Measurements from ENCODE around the gene AOC3. TPM values are rescaled to one million over a fixed set of nuclear protein-coding genes. Genes with fewer than 3 reads are reported as not detected.
"Not testable (repeated sequence)": the region's sequence is repeated elsewhere in the genome, so short reads cannot be mapped to it uniquely, and the experiment has no call there.

The AOC3 gene
- total RNA-seq, 1 donor from 2014 or later = 160 TPM

- Histone ChIP-seq H3K9me3 (no peaks in the 10 kb centered on the region), H3K36me3 (no peaks in the 10 kb centered on the region), H3K4me3 (peak overlapping the region; percentile 52), H3K27ac (peak overlapping the region; percentile 76), H3K4me1 (peaks cover 31% of the 10 kb centered on the region), H3K27me3 (ENCODE audit: low read depth) (no peaks in the 10 kb centered on the region)
- DNase-seq = no peak
- ATAC-seq = no peak
- TF ChIP-seq, protein P1, sequence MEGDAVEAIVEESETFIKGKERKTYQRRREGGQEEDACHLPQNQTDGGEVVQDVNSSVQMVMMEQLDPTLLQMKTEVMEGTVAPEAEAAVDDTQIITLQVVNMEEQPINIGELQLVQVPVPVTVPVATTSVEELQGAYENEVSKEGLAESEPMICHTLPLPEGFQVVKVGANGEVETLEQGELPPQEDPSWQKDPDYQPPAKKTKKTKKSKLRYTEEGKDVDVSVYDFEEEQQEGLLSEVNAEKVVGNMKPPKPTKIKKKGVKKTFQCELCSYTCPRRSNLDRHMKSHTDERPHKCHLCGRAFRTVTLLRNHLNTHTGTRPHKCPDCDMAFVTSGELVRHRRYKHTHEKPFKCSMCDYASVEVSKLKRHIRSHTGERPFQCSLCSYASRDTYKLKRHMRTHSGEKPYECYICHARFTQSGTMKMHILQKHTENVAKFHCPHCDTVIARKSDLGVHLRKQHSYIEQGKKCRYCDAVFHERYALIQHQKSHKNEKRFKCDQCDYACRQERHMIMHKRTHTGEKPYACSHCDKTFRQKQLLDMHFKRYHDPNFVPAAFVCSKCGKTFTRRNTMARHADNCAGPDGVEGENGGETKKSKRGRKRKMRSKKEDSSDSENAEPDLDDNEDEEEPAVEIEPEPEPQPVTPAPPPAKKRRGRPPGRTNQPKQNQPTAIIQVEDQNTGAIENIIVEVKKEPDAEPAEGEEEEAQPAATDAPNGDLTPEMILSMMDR (IDR thresholded peaks at IDR 0.05) = no peak
- intact Hi-C loops (cut with DNase I) = no loop called here
Measured at GRCh38 chr17:42853968-42854790, 3.2 kb downstream of the AOC3 start.

- Histone ChIP-seq H3K27ac (peak overlapping the region; percentile 61), H3K36me3 (no peaks in the 10 kb centered on the region), H3K4me1 (peaks cover 23% of the 10 kb centered on the region), H3K4me3 (peak overlapping the region; percentile 52), H3K27me3 (ENCODE audit: low read depth) (no peaks in the 10 kb centered on the region), H3K9me3 (no peaks in the 10 kb centered on the region)
- intact Hi-C loops (cut with DNase I) = no loop called here
- peak; percentile 30 to 54 for ATAC-seq
- TF ChIP-seq, protein P1 (IDR thresholded peaks at IDR 0.05) = no peak
- DNase-seq = no peak
Measured at GRCh38 chr17:42855048-42855596, 4.1 kb downstream of the AOC3 start.

DNA sequence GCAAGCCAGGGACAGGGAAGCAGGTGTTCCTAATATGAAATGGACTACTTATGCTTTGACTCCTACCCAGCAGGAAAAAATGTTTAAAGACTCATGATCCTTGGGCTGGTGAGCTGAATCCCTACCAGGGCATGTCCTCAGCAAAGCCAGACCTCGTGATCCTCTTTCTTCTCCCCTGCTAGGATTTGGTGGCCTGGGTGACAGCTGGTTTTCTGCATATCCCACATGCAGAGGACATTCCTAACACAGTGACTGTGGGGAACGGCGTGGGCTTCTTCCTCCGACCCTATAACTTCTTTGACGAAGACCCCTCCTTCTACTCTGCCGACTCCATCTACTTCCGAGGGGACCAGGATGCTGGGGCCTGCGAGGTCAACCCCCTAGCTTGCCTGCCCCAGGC is 5.1 kb downstream of the AOC3 start:
- H3K9me3 ChIP-seq; H3K27me3 ChIP-seq (ENCODE audit: low read depth); DNase-seq; H3K36me3 ChIP-seq; intact Hi-C loops (cut with DNase I): not testable (repeated sequence)
- H3K27ac ChIP-seq = peak overlapping the region; percentile 61
- peaks cover 18% of the 10 kb centered on the region for H3K4me1 ChIP-seq
- peak; percentile 39 to 54 for ATAC-seq
- peak overlapping the region; percentile 52 for H3K4me3 ChIP-seq

- H3K27ac ChIP-seq = peak overlapping the region; percentile 43
- H3K4me3 ChIP-seq; DNase-seq; H3K27me3 ChIP-seq (ENCODE audit: low read depth); H3K36me3 ChIP-seq; H3K9me3 ChIP-seq; intact Hi-C loops (cut with DNase I): not testable (repeated sequence)
- peaks cover 18% of the 10 kb centered on the region for H3K4me1 ChIP-seq
- peak; percentile 39 to 64 for ATAC-seq
Measured at GRCh38 chr17:42856516-42856915, 5.5 kb downstream of the AOC3 start.

DNA sequence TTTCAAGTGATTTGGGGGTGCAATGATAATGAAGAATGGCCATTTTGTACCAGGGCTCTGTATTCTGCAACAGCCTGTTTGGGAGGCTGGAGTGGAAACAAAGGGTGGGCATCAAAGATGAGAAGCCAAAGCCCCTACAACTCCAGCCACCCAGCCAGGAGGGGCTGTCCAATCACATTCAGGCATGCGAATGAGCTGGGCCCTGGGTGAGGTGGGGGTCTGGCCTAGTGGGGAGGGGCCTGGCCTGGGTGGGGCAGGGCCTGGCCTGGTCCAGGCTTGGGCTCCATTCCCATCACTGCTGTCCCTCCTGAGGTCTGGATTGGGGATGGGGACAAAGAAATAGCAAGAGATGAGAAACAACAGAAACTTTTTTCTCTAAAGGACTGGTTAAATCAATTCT is 6.4 kb downstream of the AOC3 start:
- no peak overlapping the region for H3K27ac ChIP-seq
- no peaks in the 10 kb centered on the region for H3K36me3 ChIP-seq
- TF ChIP-seq, protein P1 (IDR thresholded peaks at IDR 0.05) = no peak
- H3K27me3 ChIP-seq (ENCODE audit: low read depth) = no peaks in the 10 kb centered on the region
- ATAC-seq = no peak
- no peaks in the 10 kb centered on the region for H3K9me3 ChIP-seq
- peaks cover 18% of the 10 kb centered on the region for H3K4me1 ChIP-seq
- intact Hi-C loops (cut with DNase I) = no loop called here
- no peak for DNase-seq
- no peak overlapping the region for H3K4me3 ChIP-seq

- Histone ChIP-seq H3K36me3 (no peaks in the 10 kb centered on the region), H3K4me1 (peaks cover 14% of the 10 kb centered on the region), H3K27ac (peak overlapping the region; percentile 63), H3K27me3 (ENCODE audit: low read depth) (no peaks in the 10 kb centered on the region), H3K4me3 (no peak overlapping the region), H3K9me3 (no peaks in the 10 kb centered on the region)
- TF ChIP-seq, protein P1 (IDR thresholded peaks at IDR 0.05) = no peak
- DNase-seq (no peak), ATAC-seq (no peak)
- intact Hi-C loops (cut with DNase I) = no loop called here
Measured at GRCh38 chr17:42865638-42866094, 14.7 kb downstream of the AOC3 start.

Measured in lower lobe of right lung (tissue), 2 donors.